Mesenchymal stem cell (in vitro differentiated cells and primary cell): ENCODE results near the gene BMERB1.

Experiments
- DNase-seq: peaks from one replicate; pipeline ENCODE4 v3.0.0-alpha.2; 2013
- H2AFZ ChIP-seq: one replicate; pipeline ENCODE4 v1.6.1; 2013; ENCODE audit warnings: low read depth, mild to moderate bottlenecking, control low read depth, inconsistent platforms, low read length, moderate library complexity
- H2AK5ac ChIP-seq: 2 replicates; pipeline ENCODE4 v1.6.1; 2013; ENCODE audit warnings: low read length, moderate library complexity, mild to moderate bottlenecking, inconsistent platforms; ENCODE audit not compliant: severe bottlenecking
- H2BK120ac ChIP-seq: one replicate; pipeline ENCODE4 v1.6.1; 2013; ENCODE audit warnings: low read depth, mild to moderate bottlenecking, inconsistent platforms, low read length, moderate library complexity
- H2BK12ac ChIP-seq, 2 experiments: one replicate each; pipeline ENCODE4 v1.6.1; 2013; ENCODE audit warnings: inconsistent platforms in 2 of 2, low read length in 2 of 2, mild to moderate bottlenecking in 2 of 2, moderate library complexity in 2 of 2, control low read depth in 1 of 2
- H2BK15ac ChIP-seq: one replicate; pipeline ENCODE4 v1.6.1; 2013; ENCODE audit warnings: mild to moderate bottlenecking, low read depth, inconsistent platforms; ENCODE audit not compliant: poor library complexity, severe bottlenecking
- H2BK5ac ChIP-seq: 2 replicates; pipeline ENCODE4 v1.6.1; 2013; ENCODE audit warnings: low read depth, mild to moderate bottlenecking, low read length, control low read depth, inconsistent platforms; ENCODE audit not compliant: poor library complexity, severe bottlenecking
- H3K14ac ChIP-seq, 2 experiments: one replicate each; pipeline ENCODE4 v1.6.1; 2013; ENCODE audit warnings: inconsistent platforms in 2 of 2, low read length in 2 of 2, control low read depth in 1 of 2, mild to moderate bottlenecking in 1 of 2, moderate library complexity in 1 of 2
- H3K18ac ChIP-seq, 2 experiments: one replicate each; pipeline ENCODE4 v1.6.1; 2013; ENCODE audit warnings: inconsistent platforms in 2 of 2, low read length in 2 of 2, control low read depth in 1 of 2, low read depth in 1 of 2, mild to moderate bottlenecking in 1 of 2
- H3K23ac ChIP-seq, 2 experiments: one replicate each; pipeline ENCODE4 v1.6.1; 2013; ENCODE audit warnings: inconsistent platforms in 2 of 2, low read length in 2 of 2, mild to moderate bottlenecking in 2 of 2, moderate library complexity in 2 of 2, control low read depth in 1 of 2
- H3K27ac ChIP-seq: 2 replicates; pipeline ENCODE4 v1.5.1; 2013; ENCODE audit warnings: mild to moderate bottlenecking, moderate library complexity, low read length, control low read depth, inconsistent platforms; ENCODE audit not compliant: poor library complexity, severe bottlenecking
- H3K27me3 ChIP-seq, 2 experiments: 2 replicates each; pipeline versions ENCODE4 v1.6.1 to v1.7.0; 2013; ENCODE audit warnings: low read length in 2 of 2, mild to moderate bottlenecking in 2 of 2, moderate library complexity in 2 of 2, control low read depth in 1 of 2, inconsistent platforms in 1 of 2; ENCODE audit not compliant: control insufficient read depth in 1 of 2, insufficient read depth in 1 of 2
- H3K36me3 ChIP-seq, 2 experiments: 2 replicates each; pipeline versions ENCODE4 v1.6.1 to v1.7.0; 2013; ENCODE audit warnings: low read length in 2 of 2, control low read depth in 1 of 2, inconsistent platforms in 1 of 2, low read depth in 1 of 2, mild to moderate bottlenecking in 1 of 2; ENCODE audit not compliant: insufficient read depth in 2 of 2, control insufficient read depth in 1 of 2
- H3K4ac ChIP-seq, 2 experiments: one replicate each; pipeline ENCODE4 v1.6.1; 2013; ENCODE audit warnings: inconsistent platforms in 2 of 2, low read length in 2 of 2, mild to moderate bottlenecking in 2 of 2, moderate library complexity in 2 of 2, control low read depth in 1 of 2, low read depth in 1 of 2
- H3K4me1 ChIP-seq: 2 replicates; pipeline ENCODE4 v1.6.1; 2013; ENCODE audit warnings: low read depth, low read length, control low read depth; ENCODE audit not compliant: control insufficient read depth, insufficient read depth
- H3K4me2 ChIP-seq: 2 replicates; pipeline ENCODE4 v1.6.1; 2013; ENCODE audit warnings: low read length, mild to moderate bottlenecking, inconsistent platforms; ENCODE audit not compliant: poor library complexity, severe bottlenecking
- H3K4me3 ChIP-seq, 2 experiments: 2 replicates each; pipeline versions ENCODE4 v1.5.1 to v1.7.0; 2013; ENCODE audit warnings: low read length in 2 of 2, mild to moderate bottlenecking in 2 of 2, control low read depth in 1 of 2, low read depth in 1 of 2; ENCODE audit not compliant: insufficient read depth in 1 of 2
- H3K79me1 ChIP-seq: replicated peaks from 2 replicates; pipeline ENCODE4 v1.6.1; 2013; ENCODE audit warnings: mild to moderate bottlenecking, control low read depth, low read length, inconsistent platforms; ENCODE audit not compliant: poor library complexity, severe bottlenecking
- H3K9ac ChIP-seq: 2 replicates; pipeline ENCODE4 v1.7.0; 2013; ENCODE audit warnings: mild to moderate bottlenecking, low read length, moderate library complexity
- H3K9me3 ChIP-seq: 2 replicates; pipeline ENCODE4 v1.7.0; 2013; ENCODE audit warnings: mild to moderate bottlenecking, low read length; ENCODE audit not compliant: control insufficient read depth
- H4K8ac ChIP-seq: one replicate; pipeline ENCODE4 v1.6.1; 2013; ENCODE audit warnings: inconsistent platforms, mild to moderate bottlenecking, low read length, moderate library complexity
- H4K91ac ChIP-seq: one replicate; pipeline ENCODE4 v1.6.1; 2013; ENCODE audit warnings: mild to moderate bottlenecking, low read length, inconsistent platforms
- WGBS: methylation state at CpG from one replicate; pipeline ENCODE4 v1.1.7; 2013; ENCODE audit warnings: mixed read lengths; 5-methylcytosine and 5-hydroxymethylcytosine counted together

BMERB1 gene

DNA sequence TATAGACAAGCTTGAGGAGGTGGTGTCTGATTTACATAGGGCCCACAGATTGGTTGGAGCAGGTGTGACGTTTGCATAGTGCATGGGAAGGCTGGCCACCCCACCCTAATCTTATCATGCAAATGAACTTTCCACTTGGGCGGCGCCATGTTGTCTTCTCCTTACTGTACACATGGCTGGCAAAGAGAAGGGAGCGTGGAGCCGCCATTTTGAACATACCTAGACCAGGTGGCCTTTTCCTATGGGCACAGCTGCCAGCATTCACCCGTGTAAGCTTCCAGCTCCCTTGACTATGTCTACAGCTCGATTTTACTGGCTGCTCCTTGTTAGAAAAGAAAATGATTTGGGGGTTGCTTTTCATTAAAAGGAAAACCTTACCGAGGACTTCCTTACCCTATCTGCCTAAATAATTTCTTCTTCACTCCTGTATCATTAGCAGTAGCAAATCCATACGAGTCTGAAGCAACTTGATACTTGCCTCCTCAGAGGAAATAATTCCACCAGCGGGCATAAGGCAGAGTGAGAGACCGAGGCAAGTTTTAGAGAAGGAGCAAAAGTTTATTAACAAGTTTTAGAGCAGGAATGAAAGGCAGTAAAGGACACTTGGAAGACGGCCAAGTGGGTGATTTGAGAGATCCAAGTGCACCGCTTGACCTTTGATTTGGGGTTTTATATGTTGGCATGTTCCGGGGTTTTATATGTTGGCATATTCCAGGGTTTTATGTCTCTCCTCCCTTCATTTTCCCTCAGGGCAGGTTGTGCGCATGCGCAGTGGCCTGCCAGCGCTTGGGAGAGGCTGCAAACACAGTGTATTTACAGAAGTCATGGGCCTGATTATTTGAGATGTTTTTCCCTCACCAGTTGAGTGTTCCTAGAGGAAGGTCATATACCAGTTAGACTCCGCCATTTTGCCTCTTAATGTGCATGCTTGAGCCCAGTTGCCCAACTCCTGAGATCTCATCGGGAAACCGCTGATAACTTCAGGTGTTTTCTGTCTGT, 142.9 kb downstream of the BMERB1 start:
- no peak for DNase-seq
- H3K18ac ChIP-seq, result no peak overlapping the region
- H2BK15ac ChIP-seq, result peak overlapping the region; percentile 13
- H3K27ac ChIP-seq, result no peak overlapping the region
- WGBS, result 98% methylated on average over 17 of the region's 20 CpGs
- H2AFZ ChIP-seq, result no peak overlapping the region
- no peak overlapping the region for H3K23ac ChIP-seq
- no peak overlapping the region for H3K4ac ChIP-seq
- H2BK120ac ChIP-seq, result no peak overlapping the region
- H3K79me1 ChIP-seq, result peaks cover 8% of the 10 kb centered on the region
- no peak overlapping the region for H3K4me3 ChIP-seq
- H4K8ac ChIP-seq, result no peak overlapping the region
- peak overlapping the region; percentile 3 for H3K9ac ChIP-seq
- no peak overlapping the region for H2BK12ac ChIP-seq
- no peaks in the 10 kb centered on the region for H3K9me3 ChIP-seq
- H2AK5ac ChIP-seq, result no peak overlapping the region
- no peak overlapping the region for H3K4me2 ChIP-seq
- H3K36me3 ChIP-seq, result peaks cover 17 to 78% of the 10 kb centered on the region in 2 experiments
- no peaks in the 10 kb centered on the region for H3K27me3 ChIP-seq
- no peak overlapping the region for H3K14ac ChIP-seq
- H4K91ac ChIP-seq, result no peak overlapping the region
- peaks cover 4% of the 10 kb centered on the region for H3K4me1 ChIP-seq
- H2BK5ac ChIP-seq, result no peak overlapping the region

DNA sequence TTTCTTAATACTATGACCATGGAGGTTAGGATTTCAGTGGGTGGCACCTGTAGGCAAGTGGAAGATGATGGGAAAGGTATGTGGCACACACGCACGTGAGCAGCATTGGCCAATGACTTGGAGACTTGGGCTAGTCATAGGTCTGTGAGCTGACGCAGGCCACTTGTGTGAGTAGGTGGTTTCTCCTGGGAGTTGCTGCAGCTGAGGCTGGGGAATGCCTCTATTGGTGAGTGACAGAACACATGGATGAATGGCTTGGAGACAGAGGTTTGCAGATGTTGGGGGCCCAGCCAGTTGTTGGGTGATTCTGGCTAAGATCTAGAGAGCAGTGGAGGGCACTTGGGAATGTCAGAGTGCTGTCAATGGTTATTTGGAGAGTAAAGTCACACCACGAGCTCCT, 144.4 kb downstream of the BMERB1 start:
- Histone ChIP-seq H2BK15ac (no peak overlapping the region), H3K4me3 (no peak overlapping the region), H3K27ac (no peak overlapping the region), H3K4me2 (no peak overlapping the region), H2AK5ac (no peak overlapping the region), H3K9ac (no peak overlapping the region), H3K4me1 (no peaks in the 10 kb centered on the region), H3K14ac (no peak overlapping the region), H4K91ac (no peak overlapping the region), H2BK5ac (no peak overlapping the region), H3K36me3 (peaks cover 25 to 85% of the 10 kb centered on the region in 2 experiments), H4K8ac (no peak overlapping the region), H3K27me3 (no peaks in the 10 kb centered on the region), H3K23ac (no peak overlapping the region), H2BK120ac (no peak overlapping the region), H2BK12ac (no peak overlapping the region), H3K18ac (no peak overlapping the region), H3K9me3 (no peaks in the 10 kb centered on the region), H2AFZ (no peak overlapping the region), H3K79me1 (peaks cover 8% of the 10 kb centered on the region), H3K4ac (no peak overlapping the region)
- WGBS, result 97% methylated on average over 4 of the region's 4 CpGs
- DNase-seq, result no peak

DNA sequence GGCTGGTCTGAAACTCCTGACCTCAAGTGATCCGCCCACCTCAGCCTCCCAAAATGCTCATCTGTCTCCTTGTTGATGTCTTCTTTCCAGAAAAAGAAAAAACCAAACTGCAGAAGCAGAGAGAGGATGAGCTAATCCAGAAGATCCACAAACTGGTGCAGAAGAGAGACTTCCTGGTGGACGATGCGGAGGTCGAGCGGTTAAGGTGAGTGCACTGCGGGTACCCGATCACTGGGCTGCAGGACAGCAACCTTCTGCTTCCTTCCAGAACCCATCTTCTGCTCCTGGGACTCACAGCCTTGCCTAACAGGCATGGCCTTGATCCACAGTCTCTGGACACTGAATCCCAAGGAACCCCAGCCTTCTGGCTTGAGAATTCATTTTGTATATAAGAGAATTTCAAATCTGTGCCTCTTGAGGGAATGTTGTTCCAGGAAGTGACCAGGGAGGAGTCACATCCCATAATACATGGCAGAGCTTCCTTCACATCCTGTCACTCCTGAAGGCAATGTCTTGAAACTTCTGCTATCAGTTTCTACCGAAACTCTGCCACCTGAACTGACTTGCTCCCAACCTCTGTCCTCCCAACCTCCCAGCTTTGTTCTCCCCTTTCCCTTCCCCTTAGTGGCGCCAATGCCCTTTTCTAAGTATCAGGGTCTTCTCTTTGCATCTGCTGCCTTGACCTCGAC, 146.9 kb downstream of the BMERB1 start:
- Histone ChIP-seq H3K4me2 (no peak overlapping the region), H3K18ac (no peak overlapping the region), H3K36me3 (peaks cover 26 to 93% of the 10 kb centered on the region in 2 experiments), H3K79me1 (peaks cover 7% of the 10 kb centered on the region), H2AK5ac (no peak overlapping the region), H2BK15ac (no peak overlapping the region), H3K4me1 (no peaks in the 10 kb centered on the region), H2AFZ (no peak overlapping the region), H4K91ac (no peak overlapping the region), H3K27me3 (no peaks in the 10 kb centered on the region), H2BK5ac (no peak overlapping the region), H3K14ac (no peak overlapping the region), H2BK120ac (no peak overlapping the region), H3K4ac (no peak overlapping the region), H4K8ac (no peak overlapping the region), H3K4me3 (no peak overlapping the region), H3K23ac (no peak overlapping the region), H2BK12ac (peak overlapping the region in 1 of 2 experiments; percentile 5), H3K9me3 (peaks cover 18% of the 10 kb centered on the region), H3K27ac (no peak overlapping the region), H3K9ac (no peak overlapping the region)
- DNase-seq, result no peak
- WGBS, result 98% methylated on average over 10 of the region's 10 CpGs

DNA sequence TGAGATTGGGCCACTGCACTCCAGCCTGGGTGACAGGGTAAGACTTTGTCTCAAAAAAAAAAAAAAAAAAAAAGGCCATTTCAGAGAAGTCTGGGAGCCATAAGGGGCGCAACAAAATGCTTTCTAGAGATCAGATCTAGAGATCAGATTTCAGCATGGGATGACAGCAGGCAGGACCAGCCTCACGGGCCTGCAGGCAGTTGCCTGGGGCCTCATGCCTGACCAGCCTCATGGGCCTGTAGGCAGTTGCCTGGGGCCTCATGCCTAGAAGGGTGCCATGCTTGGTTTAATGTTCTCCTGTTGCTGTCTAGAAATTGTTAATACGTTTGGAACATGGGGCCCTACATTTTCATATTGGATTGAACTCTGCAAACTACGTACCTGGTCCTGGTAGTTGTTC, 149.1 kb downstream of the BMERB1 start:
- no peak overlapping the region for H4K91ac ChIP-seq
- H2BK5ac ChIP-seq, result no peak overlapping the region
- no peak overlapping the region for H3K4me3 ChIP-seq
- no peak overlapping the region for H3K14ac ChIP-seq
- H3K79me1 ChIP-seq, result peaks cover 7% of the 10 kb centered on the region
- H3K4me1 ChIP-seq, result no peaks in the 10 kb centered on the region
- H3K23ac ChIP-seq, result no peak overlapping the region
- no peak overlapping the region for H3K9ac ChIP-seq
- H2BK15ac ChIP-seq, result no peak overlapping the region
- peaks cover 37 to 93% of the 10 kb centered on the region in 2 experiments for H3K36me3 ChIP-seq
- H3K4ac ChIP-seq, result no peak overlapping the region
- H3K18ac ChIP-seq, result peak overlapping the region in 1 of 2 experiments; percentile 18
- no peak overlapping the region for H3K27ac ChIP-seq
- H3K4me2 ChIP-seq, result no peak overlapping the region
- no peak overlapping the region for H2BK120ac ChIP-seq
- no peak overlapping the region for H4K8ac ChIP-seq
- WGBS, result 99% methylated on average over 4 of the region's 4 CpGs
- peaks cover 33% of the 10 kb centered on the region for H3K9me3 ChIP-seq
- H2AFZ ChIP-seq, result no peak overlapping the region
- DNase-seq, result no peak
- H2BK12ac ChIP-seq, result no peak overlapping the region
- H3K27me3 ChIP-seq, result no peaks in the 10 kb centered on the region
- H2AK5ac ChIP-seq, result no peak overlapping the region
